CD4-positive, alpha-beta T cell treated with Interleukin-15 for 4 hours (primary cell): ENCODE data around the gene GPR37.

Experiments
- DNase-seq: peaks from one replicate; pipeline ENCODE4 v3.0.0-alpha.2; 2020; ENCODE audit warnings: low spot score

GPR37 gene

GRCh38 chr7:124779620-124780019 is 14.0 kb upstream of the GPR37 start:
- DNase-seq, result no peak

GRCh38 chr7:124779194-124779593 is 13.6 kb upstream of the GPR37 start:
- no peak for DNase-seq

- DNase-seq, result no peak
These were observed 11.7 kb upstream of the GPR37 start for GRCh38 chr7:124777268-124777667.

GRCh38 chr7:124776153-124776552 is 10.6 kb upstream of the GPR37 start:
- no peak for DNase-seq

GRCh38 chr7:124775422-124775821 is 9.8 kb upstream of the GPR37 start:
- no peak for DNase-seq

- no peak for DNase-seq
These were observed 8.3 kb upstream of the GPR37 start for GRCh38 chr7:124773938-124774337.

GRCh38 chr7:124773339-124773738 is 7.7 kb upstream of the GPR37 start:
- no peak for DNase-seq

- DNase-seq, result no peak
These were observed 3.5 kb upstream of the GPR37 start for GRCh38 chr7:124769136-124769535.

- DNase-seq, result no peak
These were observed 2.9 kb upstream of the GPR37 start for GRCh38 chr7:124768525-124768924.

- DNase-seq, result peak; percentile 3
These were observed 668 bp downstream of the GPR37 start for GRCh38 chr7:124764847-124765400.

- DNase-seq, result no peak
These were observed 1.3 kb downstream of the GPR37 start for GRCh38 chr7:124764051-124764846.

GRCh38 chr7:124762611-124763143 is 2.9 kb downstream of the GPR37 start:
- DNase-seq, result no peak

- no peak for DNase-seq
These were observed 4.4 kb downstream of the GPR37 start for GRCh38 chr7:124761164-124761715.

GRCh38 chr7:124758327-124758726 is 7.3 kb downstream of the GPR37 start:
- no peak for DNase-seq

GRCh38 chr7:124754576-124755268 is 10.9 kb downstream of the GPR37 start:
- no peak for DNase-seq

- no peak for DNase-seq
These were observed 13.3 kb downstream of the GPR37 start for GRCh38 chr7:124752310-124752709.

GRCh38 chr7:124751027-124751426 is 14.6 kb downstream of the GPR37 start:
- DNase-seq, result no peak

- no peak for DNase-seq
These were observed 18.5 kb downstream of the GPR37 start for GRCh38 chr7:124747072-124747471.

GRCh38 chr7:124738639-124739038 is 27.0 kb downstream of the GPR37 start:
- DNase-seq, result no peak

- DNase-seq, result no peak
These were observed 27.8 kb downstream of the GPR37 start for GRCh38 chr7:124737760-124738300.

GRCh38 chr7:124728610-124729009 is 37.0 kb downstream of the GPR37 start:
- DNase-seq, result no peak

GRCh38 chr7:124724507-124725192 is 40.9 kb downstream of the GPR37 start:
- no peak for DNase-seq
